Thoracic aorta (tissue), 2 donors: ENCODE measurements around the gene SAPCD2. TPM values are rescaled to one million over a fixed set of nuclear protein-coding genes. Genes with fewer than 3 reads are reported as not detected.

Experiments used
- ATAC-seq: fragments of 150-250 bp; one replicate; pipeline ENCODE4 v1.8.0; 2017; ENCODE audit warnings: low read depth; ENCODE audit not compliant: insufficient number of reproducible peaks, low FRiP score
- DNase-seq: peaks from one replicate; pipeline ENCODE4 v3.0.0-alpha.2; 2020; ENCODE audit warnings: low spot score
- H3K27ac ChIP-seq, 2 donors: fragments of 200-600 bp; sonication (generic); 1 replicate in 1 of 2; 2 replicates in 1 of 2; pipeline ENCODE4 v1.5.1; 2016; ENCODE audit warnings: mild to moderate bottlenecking in 2 of 2, moderate library complexity in 2 of 2
- H3K27me3 ChIP-seq: fragments of 200-600 bp; sonication (generic); replicated peaks from 2 replicates; pipeline ENCODE4 v1.6.0; 2016; ENCODE audit warnings: mild to moderate bottlenecking; ENCODE audit not compliant: insufficient read depth
- H3K36me3 ChIP-seq: fragments of 200-600 bp; sonication (generic); one replicate; pipeline ENCODE4 v1.5.1; 2016
- H3K4me1 ChIP-seq, 2 donors: fragments of 200-600 bp; sonication (generic); 1 replicate in 1 of 2; 2 replicates in 1 of 2; pipeline versions ENCODE4 v1.5.1 to v1.6.0; 2016; ENCODE audit warnings: low read depth in 2 of 2, mild to moderate bottlenecking in 1 of 2; ENCODE audit not compliant: control insufficient read depth in 1 of 2
- H3K4me3 ChIP-seq: fragments of 200-600 bp; sonication (generic); 2 replicates; pipeline ENCODE4 v1.5.1; 2016; ENCODE audit warnings: mild to moderate bottlenecking
- H3K9me3 ChIP-seq: fragments of 200-600 bp; sonication (generic); 2 replicates; pipeline ENCODE4 v1.5.1; 2016
- total RNA-seq, 2 donors: library from RNA; depleted of rRNA; stranded (reverse); fragments of >200 nt; gene quantifications; one replicate each; pipeline versions ENCODE4 v1.1.0 to v1.2.3, GENCODE V29; 2016
- TF ChIP-seq, protein P1 (sequence below): fragments of 200-600 bp; sonication (generic); IDR thresholded peaks from one replicate; pipeline ENCODE4 v1.5.1; 2019; ENCODE audit warnings: antibody characterized with exemption

The SAPCD2 gene
- total RNA-seq, 2 donors from 2014 or later: 0.41 to 0.92 TPM

DNA sequence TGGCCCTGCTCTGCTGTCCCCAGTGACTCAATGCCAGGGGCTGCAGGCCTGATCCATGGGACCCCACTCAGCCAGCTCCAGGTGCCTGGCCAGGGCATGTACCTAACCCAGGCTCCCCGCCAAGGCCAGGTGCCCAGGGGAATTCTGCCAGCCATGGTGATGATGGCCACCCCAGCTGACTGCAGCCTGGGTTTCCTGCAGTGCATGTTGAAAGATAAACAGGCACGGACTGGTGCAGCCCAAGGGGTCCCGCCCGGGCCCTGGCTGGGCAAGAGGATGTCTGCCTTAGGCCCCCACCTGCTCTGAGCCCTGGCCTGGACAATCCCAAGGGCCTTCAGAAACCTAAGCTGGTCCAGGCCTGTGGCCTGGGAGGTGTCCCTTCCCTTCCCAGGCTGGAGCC lies 43.5 kb downstream of the SAPCD2 start:
- peaks cover 20 to 30% of the 10 kb centered on the region in 2 donors for H3K4me1 ChIP-seq
- no peaks in the 10 kb centered on the region for H3K27me3 ChIP-seq
- H3K4me3 ChIP-seq: peak overlapping the region; percentile 68
- H3K27ac ChIP-seq: peak overlapping the region in 1 of 2 donors; percentile 34
- H3K9me3 ChIP-seq: no peaks in the 10 kb centered on the region
- ATAC-seq (no peak), DNase-seq (no peak)
- H3K36me3 ChIP-seq: no peaks in the 10 kb centered on the region
- TF ChIP-seq, protein P1, sequence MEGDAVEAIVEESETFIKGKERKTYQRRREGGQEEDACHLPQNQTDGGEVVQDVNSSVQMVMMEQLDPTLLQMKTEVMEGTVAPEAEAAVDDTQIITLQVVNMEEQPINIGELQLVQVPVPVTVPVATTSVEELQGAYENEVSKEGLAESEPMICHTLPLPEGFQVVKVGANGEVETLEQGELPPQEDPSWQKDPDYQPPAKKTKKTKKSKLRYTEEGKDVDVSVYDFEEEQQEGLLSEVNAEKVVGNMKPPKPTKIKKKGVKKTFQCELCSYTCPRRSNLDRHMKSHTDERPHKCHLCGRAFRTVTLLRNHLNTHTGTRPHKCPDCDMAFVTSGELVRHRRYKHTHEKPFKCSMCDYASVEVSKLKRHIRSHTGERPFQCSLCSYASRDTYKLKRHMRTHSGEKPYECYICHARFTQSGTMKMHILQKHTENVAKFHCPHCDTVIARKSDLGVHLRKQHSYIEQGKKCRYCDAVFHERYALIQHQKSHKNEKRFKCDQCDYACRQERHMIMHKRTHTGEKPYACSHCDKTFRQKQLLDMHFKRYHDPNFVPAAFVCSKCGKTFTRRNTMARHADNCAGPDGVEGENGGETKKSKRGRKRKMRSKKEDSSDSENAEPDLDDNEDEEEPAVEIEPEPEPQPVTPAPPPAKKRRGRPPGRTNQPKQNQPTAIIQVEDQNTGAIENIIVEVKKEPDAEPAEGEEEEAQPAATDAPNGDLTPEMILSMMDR: no peak

DNA sequence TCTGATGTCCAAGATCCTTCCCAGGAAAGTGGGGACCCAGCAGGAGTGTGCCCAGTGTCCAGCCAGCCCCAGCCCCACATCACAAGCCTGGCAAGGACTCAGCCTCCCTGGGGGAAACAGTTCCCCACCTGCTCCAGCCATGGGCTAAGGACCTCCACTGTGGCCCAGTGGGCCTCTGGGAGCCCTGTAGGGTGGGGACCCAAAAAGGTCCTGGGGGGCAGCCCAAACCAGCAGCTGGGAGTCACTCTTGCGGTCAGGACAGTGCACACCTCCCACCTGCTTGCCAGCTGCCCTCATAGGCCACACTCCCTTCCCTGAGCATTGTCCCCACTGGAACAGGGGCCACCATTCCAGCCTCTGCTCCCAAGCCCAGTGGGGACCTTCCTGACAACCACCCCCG lies 44.0 kb downstream of the SAPCD2 start:
- H3K27me3 ChIP-seq: no peaks in the 10 kb centered on the region
- ATAC-seq (no peak), DNase-seq (no peak)
- H3K4me3 ChIP-seq: no peak overlapping the region
- H3K27ac ChIP-seq: no peak overlapping the region
- H3K4me1 ChIP-seq: peaks cover 20 to 30% of the 10 kb centered on the region in 2 donors
- H3K9me3 ChIP-seq: no peaks in the 10 kb centered on the region
- TF ChIP-seq, protein P1: no peak
- H3K36me3 ChIP-seq: no peaks in the 10 kb centered on the region

DNA sequence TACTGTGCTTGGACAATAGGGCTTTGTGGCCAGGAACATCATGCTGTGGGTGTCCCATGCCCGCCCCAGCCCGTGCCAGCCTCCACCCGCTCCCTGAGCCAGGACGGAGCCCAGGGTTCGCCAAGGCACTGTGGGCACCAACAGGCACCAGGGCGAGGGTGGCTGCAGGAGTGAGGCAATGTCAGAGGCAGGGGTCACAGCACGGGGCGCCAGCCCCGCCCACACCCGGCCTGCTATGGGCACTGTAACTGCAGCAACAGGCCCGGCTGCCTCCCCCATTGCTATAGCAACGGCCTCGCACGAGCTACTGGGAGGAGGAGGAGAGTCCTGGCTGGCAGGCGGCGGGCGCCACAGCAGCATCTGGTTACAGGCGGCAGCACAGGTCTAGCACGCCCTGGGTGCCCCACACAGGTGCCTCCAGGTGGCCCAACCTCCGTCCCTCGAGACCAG lies 44.8 kb downstream of the SAPCD2 start:
- no peak for DNase-seq
- H3K4me1 ChIP-seq: peaks cover 20 to 30% of the 10 kb centered on the region in 2 donors

DNA sequence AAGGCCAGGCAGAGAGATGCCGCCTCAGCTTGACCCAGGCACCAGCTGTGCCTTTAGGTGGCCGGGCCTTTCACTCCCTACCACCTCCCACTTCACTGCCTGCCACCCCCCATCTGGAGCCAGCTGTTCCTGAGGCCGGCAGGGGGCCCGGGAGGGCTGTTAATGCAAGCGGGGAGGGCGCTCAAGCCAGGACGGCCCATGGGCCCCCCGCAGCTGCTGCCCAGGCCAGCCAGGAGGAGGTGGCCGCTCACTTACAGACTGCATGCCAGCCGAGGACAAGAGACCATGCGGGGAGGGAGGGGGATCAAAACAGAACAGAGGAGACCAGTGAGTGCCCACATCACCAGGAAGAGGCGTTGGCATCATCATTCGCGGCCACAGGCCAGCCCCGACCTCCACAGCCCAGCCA lies 46.8 kb downstream of the SAPCD2 start:
- no peak overlapping the region for H3K27ac ChIP-seq
- TF ChIP-seq, protein P1: no peak
- H3K27me3 ChIP-seq: no peaks in the 10 kb centered on the region
- peaks cover 10 to 20% of the 10 kb centered on the region in 2 donors for H3K4me1 ChIP-seq
- ATAC-seq: no peak
- no peaks in the 10 kb centered on the region for H3K36me3 ChIP-seq
- no peaks in the 10 kb centered on the region for H3K9me3 ChIP-seq
- H3K4me3 ChIP-seq: no peak overlapping the region
- DNase-seq: no peak

More for the DNA sequence above, 44.8 kb downstream of the SAPCD2 start:
- TF ChIP-seq, protein P1: no peak
- no peaks in the 10 kb centered on the region for H3K36me3 ChIP-seq
- H3K27me3 ChIP-seq: no peaks in the 10 kb centered on the region
- H3K4me3 ChIP-seq: no peak overlapping the region
- H3K9me3 ChIP-seq: no peaks in the 10 kb centered on the region
- no peak overlapping the region for H3K27ac ChIP-seq
- no peak for ATAC-seq

DNA sequence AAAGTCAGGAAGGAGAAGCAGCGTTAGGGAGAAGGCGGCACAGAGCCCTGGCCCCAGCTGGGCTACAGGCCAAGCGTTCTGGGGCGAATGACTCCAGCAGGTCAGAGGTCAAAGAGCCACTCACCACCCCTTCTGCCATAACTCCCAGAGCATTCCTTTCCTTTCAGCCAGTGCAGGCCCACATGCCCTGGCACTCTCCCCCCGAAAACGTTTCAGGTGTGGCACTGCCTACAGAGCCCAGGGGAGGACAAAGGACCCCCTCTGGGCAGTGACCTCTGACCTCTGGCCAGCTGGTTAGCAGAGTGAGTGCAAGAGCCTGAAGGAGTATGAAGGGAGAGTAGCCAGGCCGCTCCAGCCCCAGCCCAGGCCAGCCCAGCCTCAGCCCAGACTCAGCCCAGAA lies 47.2 kb downstream of the SAPCD2 start:
- ATAC-seq: no peak

More for the DNA sequence above, 47.2 kb downstream of the SAPCD2 start:
- H3K4me3 ChIP-seq: no peak overlapping the region
- no peaks in the 10 kb centered on the region for H3K9me3 ChIP-seq
- H3K36me3 ChIP-seq: no peaks in the 10 kb centered on the region
- H3K27me3 ChIP-seq: no peaks in the 10 kb centered on the region
- peaks cover 8 to 17% of the 10 kb centered on the region in 2 donors for H3K4me1 ChIP-seq
- H3K27ac ChIP-seq: no peak overlapping the region
- DNase-seq: no peak
- TF ChIP-seq, protein P1: no peak
